GM12892 (cell line): Measurements from ENCODE around the gene COL6A2.

Source experiments
- POLR2A ChIP-seq: IDR thresholded peaks from 2 replicates; pipeline ENCODE4 v1.6.1; 2011; ENCODE audit warnings: low read depth, low read length, control low read depth
- POLR2AphosphoS5 ChIP-seq: IDR thresholded peaks from 2 replicates; pipeline ENCODE4 v1.6.1; 2011; ENCODE audit warnings: low read depth, low read length, control low read depth
- TAF1 ChIP-seq: IDR thresholded peaks from 2 replicates; pipeline ENCODE4 v1.6.1; 2011; ENCODE audit warnings: low read depth, mild to moderate bottlenecking, control low read depth, low read length, borderline replicate concordance

GRCh38 chr21:46157396-46157986 is 59.6 kb downstream of the COL6A2 start:
- no peak for TF ChIP-seq TAF1
- no peak for TF ChIP-seq POLR2AphosphoS5
- TF ChIP-seq POLR2A: no peak
